ENCODE measurements around the gene PACSIN1. TPM values are rescaled to one million over a fixed set of nuclear protein-coding genes. Genes with fewer than 3 reads are reported as not detected.
"Not testable (repeated sequence)": the region's sequence is repeated elsewhere in the genome, so short reads cannot be mapped to it uniquely, and the experiment has no call there.

PACSIN1 gene
- total RNA-seq, 1 donor from 2014 or later, result 2.8 TPM

DNA sequence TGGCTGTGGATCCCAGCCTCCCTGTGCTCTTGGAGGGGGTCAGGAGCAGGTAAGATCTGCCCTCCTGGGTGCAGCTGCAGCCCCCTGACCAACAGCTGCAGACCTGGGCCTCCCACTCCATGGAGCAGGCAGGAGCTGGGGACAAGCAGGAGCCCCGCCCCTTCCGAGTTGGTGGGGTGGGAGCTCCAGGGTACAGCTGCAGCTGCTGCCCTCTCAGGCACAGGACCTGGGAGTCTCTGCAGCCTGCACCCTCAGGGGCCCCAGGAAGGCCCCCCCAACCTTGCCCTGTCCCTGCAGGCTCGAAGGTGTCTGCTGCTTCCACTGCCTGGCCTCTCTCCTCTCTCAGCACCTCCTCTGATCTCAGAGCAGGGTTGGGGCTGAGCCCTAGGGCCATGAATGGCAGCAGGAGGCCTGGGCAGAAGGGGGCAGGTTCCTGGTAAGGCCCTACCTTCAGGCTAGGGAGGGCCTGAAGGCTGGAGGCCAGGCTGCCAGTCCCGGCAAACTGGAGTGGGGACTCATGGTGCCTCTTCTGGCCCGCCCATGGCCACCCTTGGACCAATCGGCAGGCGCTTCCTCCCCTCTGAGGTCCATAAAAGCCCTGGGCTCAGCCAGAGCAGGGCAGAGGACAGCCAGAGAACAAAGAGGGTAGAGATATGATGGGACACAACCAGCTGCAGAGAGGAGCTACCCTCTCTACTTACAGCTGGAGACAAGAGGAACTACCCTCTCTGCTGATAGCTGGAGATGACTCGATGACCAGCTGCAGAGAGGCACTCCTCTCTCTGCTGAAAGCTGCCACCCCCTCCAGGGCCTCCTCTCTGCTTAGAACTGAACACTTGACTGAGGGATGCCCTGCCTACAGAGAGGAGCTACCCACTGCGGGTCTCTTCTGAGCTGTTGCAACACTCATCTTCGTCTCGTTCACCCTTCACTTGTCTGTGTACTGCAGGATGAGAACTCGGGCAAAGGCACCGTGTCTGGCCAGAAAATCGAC, 7.8 kb upstream of the PACSIN1 start:
- DNase-seq, result no peak

DNA sequence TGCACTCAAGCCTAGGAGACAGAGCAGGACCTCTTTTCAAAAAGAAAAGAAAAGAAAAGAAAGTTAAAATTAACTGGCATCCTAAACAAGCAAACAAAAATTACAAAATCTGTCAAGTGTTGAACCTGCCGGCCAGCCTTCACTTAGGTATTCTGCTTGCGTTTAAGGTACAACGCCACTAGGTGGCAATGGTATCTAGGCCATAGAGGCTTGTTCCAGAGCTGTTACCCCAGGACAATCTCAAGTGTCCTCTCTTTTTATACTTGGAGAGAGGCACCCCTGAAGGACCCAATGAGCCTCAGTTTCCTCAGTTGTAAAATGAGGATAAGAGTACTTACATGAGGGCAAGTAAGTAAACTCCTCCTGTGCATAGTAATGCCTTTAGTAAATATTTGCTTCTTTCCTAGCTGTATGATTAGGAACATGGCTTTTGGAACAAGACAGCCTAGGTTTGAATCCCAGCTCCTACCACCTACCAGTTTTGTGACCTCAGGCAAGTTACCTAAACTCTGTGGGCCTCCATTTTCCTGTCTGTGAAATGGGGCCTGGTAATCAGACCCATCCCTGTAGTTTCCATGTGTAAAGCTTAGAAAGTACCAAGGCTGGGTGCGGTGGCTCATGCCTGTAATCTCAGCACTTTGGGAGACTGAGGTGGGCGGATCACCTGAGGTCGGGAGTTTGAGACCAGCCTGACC, 5.8 kb upstream of the PACSIN1 start:
- no peak for DNase-seq

DNA sequence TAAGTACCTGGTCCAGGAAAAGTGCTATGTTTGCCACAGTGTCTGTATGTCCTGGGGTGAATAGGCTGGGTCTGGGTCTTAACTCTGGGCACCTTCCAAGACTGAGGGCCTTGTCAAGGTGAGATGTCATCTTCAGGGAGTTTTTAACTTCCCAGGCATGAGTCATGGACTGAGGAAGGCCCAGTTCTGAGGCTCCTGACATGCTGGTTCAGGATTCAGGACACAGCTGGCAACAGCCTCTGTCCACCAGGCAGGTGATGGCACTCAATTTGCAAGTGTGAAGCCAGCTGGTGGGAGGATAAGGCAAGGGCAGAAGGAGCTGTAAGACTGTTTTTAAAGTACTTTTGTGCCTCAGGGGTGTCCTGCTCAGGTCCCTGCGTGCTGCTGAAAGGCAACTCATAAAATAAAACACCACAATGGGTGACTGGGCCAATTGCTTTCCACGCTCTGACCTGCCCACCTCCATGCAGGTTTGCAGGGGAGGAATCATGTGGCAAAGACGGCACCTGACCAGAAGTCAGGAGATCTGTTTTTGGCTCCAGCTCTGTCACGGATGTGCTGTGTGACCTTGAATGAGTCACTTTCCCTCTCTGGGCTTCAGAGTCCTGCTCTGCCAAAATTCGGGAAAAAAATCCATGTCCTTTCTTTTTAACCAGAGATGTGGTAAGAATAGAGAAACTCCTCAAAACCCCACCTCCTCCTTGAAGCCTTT, 4.9 kb upstream of the PACSIN1 start:
- no peak for DNase-seq

DNA sequence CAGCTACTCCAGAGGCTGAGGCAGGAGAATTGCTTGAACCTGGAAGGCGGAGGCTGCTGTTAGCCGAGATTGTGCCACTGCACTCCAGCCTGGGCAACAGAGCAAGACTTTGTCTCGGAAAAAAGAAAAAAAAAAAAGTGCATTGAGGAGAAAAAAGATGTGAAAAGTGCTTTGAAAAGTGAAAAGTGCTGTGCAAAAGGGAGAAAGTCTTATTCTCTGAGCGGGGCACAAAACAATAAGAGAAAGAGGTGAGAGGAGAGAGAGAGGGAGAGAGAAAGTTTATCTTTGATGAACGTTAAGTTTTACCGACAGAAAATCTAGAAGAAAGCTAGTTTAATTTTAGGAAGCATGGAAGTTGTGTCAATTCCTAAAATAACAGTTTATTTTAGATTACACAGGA, 3.9 kb upstream of the PACSIN1 start:
- DNase-seq, result no peak

DNA sequence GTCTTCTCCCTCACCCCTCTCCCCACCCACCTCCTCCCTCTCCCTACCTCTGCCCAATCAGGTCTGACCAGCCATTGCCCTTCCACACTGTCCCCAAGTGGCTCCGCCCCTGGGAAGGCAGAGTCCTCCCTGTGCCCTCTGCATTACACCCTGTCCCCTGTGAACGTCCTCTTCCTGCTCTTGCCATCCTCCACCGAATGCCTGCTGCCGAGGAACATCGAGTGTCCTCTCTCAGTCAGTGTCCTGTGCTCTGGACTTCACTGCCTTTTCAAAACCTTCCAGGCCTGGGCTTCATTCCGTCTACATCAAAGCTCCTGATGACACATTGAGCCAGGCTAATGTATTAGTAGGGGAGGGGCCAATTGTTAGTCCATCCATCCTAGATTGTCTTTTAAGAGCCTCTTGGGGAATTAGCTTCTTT, 3.3 kb upstream of the PACSIN1 start:
- no peak for DNase-seq

DNA sequence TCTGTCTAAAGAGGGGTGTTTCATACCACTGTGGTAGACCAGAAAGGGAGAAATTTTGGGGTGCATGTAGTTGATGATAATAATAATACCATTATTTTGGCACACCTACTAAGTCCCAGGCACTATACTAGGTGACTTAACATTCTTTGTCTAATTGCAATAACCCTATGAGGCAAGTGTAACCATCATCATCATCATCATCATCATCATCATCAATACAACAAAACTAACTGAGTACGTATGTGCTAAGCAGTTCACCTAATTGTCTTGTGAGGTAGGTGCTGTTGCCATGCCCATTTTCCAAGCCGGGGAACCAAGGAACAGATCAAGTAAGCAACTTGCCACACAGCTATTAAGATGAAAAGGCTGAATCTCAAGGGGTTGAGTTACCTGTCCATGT, 2.6 kb upstream of the PACSIN1 start:
- DNase-seq, result no peak

DNA sequence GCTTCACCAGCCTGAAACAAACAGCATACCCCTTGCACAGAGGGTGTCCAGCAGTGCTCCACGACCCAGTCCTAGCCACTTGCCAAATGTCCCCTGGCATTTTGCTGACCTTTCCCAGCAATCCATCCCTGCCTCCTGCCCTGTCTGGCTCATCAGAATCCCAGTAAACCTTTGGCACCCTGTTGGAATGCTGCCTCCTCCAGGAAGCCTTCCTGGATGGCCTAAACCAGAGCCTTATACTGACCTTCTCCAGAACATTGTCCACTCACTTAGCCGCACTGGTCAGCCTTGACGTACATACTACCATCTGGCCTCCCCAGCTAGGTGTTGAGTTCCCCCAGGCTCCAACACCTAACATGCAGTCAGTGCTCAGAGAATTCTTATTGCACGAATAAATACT, 2.0 kb upstream of the PACSIN1 start:
- no peak for DNase-seq

DNA sequence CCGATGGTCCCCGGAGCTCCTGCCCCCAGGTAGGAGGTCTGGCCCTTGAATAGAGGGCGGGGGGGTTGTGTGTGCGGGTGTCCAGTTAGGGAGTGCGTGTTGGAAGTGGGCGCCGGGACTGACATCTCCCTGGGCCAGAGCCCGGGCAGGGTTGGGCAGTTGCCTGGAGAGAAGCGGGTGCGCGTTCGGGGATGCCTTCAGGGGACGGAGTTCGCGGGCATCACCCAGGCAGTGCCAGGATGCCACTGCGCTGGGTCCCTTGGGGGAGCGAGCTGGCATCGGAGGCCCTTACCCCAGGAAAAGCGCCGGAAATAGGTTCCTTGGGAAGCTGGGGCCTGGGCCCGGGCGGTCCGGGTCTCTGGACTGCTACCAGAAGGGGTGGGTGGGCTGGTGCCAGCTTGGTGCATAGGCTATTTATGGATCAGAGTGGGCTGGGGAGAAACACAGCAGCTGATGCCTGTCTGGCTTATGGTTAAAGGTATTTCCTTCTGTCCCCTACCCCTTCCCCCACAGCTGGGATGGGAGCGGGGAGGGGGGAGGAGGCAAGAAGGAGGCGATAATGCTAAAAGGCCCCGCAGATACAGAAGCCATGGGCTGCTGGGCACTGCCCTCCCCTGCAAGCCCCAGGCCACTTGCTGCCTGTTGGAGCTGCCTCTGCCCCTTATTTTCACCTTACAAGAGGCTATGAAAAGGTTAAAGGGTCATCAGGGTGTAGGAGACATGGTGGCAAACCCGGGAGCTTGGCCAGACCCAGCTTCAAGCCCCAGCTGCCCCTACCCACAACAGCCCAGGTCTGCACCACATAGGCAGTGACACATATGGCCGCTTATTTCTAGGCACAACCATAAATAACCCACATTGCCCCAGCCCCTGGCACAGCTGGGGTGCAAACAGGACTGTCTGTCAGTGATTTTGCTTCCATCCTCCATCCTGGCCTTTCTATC, 638 bp downstream of the PACSIN1 start:
- DNase-seq, result no peak

DNA sequence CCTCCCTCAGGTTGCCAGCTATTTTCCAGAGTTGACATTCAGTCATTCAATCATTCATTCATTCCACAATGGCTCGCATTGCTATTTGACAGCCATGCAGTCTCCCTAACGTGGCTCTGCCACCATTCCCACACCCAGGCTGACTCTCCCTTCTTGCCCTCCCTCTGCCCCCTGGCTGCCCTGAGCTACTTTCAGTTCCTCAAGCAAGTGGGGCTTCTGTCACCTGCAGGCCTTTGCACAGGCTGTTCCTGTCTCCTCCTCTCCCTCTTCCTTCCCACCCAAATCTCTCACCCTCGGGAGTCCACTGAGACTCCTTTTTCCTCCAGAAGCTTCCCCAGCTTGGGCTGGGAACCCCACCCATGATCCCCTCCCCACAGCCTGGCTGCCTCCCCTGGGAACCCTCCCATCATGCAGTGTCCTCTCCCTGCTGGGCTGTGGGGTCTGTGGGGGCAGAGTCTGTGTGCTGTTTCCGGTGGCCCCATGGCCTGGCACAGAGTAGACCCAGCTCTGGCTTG, 2.6 kb downstream of the PACSIN1 start:
- no peak for DNase-seq

DNA sequence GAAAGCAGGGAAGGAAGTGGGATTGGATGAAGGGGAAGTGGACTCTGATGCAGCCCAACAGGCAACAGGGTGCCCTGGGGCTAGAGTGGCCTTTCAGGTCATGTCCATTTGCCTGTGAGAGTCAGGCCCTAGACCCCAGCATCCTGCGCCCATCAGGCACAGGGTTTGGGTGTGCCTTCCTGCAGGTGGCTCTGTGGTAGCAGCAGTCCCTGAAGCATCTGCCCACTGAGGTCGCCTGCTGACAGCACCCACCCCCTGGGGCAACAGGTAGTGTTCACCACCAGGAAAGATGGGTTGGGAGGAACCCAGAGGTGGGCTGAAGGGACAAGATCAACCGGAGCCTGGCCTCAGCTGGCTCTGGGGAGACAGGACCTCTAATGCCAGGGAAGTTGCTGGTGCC, 3.6 kb downstream of the PACSIN1 start:
- no peak for DNase-seq

DNA sequence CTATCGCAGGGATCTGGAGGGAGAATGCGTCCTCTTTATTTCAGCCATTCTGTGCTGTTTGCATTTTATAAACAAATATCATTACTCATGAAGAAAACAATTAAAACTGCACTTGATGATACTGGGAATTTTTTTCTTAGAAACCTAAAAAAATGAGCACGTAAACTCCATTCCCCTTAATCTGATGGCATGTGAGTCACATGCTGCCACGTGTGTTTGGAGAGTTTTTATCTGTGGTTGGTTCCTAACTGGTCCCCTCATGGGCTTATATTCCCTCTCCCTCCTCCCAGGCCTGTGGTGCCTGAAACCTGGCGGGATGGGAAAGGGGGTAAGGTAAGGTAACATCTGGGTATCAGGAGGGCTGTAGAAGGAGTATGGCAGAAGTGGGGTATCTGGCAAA, 6.5 kb downstream of the PACSIN1 start:
- DNase-seq, result no peak

DNA sequence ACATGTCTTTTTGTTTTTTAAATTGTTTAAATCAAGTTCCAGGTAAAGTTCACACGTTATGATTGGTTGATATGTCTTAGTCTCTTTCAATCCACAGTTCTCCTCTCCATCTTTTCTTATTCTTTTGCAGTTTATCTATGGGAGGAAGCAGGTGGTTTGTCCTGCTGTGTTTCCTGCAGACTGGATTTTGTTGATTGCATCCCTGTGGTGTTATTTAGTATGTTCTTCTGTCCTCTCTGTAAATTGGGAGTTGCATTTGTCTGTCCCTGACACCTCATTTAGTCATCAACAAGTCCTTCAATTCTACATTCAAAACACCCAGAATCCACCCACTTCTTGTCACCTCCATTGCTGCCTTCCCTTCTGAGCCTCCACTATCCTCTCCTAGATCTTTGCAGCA, 8.1 kb downstream of the PACSIN1 start:
- DNase-seq, result no peak

DNA sequence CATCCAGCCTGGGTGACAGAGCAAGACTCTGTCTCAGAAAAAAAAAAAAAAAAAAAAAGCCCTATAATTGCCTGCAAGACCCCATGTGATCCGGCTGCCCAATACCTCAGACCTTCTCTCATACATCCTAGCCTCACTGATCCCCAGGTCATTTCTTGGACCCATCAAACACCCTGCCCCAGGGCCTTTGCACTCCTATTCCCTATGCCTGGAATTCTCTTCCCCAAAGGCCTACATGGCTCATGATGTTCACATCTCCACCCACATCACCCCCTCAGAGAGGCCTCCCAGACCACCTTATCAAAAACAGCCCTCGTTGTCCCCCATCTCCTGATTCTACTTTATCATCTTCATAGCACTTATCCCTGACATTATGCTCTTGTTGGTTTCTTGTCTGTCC, 8.9 kb downstream of the PACSIN1 start:
- DNase-seq, result no peak

DNA sequence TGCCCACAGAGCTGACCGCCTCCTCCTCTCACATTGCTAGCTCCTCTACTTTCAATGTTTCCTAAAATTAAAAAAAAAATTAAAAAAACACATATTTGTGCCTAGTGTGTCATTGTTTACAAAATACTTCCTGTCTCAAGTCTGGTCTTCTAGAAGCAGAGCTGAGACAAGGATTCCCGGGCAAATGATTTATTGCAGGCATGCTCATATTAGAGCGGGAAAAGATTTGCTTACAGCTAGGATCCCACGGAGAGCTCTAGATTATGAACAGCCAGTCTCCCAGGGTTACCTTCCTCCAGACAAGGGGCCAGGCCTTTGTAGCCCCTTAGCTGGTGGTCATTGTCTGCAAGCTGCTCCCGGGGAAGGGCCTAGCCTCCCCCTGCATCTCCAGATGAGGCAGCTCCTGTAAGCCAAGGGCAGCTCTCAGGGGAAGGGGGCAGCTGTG, 9.4 kb downstream of the PACSIN1 start:
- DNase-seq, result no peak

DNA sequence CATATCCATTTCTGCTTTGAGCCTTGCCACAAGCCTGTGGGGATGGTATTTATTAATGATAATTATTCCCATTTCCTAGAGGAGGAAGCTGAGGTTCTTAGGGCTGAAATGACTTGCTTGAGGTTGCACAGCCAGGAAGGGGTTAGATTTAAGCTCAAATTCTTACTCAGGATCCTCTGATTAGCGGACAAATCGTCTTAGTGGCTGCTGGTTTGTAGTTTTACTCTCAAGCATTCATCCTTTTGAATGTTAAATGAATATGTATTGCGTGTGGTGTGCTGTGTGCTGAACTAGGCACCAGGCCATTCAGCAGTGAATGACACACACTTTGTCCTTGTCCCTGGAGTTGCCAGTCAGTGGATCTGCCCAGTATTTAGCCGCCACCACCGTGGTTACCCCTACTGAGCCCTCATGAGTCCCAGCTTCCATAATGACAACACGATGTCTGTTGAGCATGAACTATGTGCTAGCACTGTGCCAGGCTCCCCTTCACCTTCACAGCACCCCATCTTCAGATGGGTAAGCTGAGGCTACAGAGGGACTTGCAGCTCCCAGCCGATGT, 10.0 kb downstream of the PACSIN1 start:
- no peak for DNase-seq

DNA sequence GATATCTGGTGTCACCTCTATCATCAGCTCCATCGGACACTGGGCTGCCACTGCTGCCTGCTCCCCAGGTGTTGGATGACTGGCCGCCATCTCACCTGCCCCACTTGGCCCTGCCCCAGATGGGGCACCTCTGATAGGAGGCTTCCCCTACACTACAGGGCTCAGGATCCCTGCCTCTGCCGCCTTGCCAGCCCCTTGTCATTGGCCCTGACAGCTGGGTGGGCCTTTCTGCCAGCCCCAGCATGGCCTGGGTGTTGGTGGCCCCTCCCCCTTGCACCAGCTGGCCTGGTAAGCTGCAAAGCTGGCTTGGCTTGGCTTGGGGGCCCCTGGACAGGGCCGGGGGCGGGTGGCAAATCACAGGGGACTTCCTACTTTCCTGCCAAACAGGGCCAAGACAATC, 10.6 kb downstream of the PACSIN1 start:
- DNase-seq, result no peak

DNA sequence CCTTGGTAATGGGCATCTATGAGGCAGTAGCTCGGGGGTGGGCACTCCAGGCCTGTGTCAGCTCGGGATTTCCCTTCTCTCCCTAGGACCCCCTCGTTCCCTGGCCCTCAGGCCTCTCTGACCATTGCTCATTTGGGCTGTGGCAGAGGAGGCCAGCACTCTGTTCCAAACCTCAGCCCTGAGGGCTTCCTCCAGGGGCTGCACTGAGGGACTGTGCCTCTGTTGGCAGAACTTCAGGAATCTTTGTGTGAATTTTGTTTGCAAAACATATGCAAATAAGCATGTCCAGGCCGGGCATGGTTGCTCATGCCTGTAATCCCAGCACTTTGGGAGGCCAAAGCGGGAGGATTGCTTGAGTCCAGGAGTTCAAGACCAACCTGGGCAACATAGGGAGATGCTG, 11.0 kb downstream of the PACSIN1 start:
- no peak for DNase-seq

DNA sequence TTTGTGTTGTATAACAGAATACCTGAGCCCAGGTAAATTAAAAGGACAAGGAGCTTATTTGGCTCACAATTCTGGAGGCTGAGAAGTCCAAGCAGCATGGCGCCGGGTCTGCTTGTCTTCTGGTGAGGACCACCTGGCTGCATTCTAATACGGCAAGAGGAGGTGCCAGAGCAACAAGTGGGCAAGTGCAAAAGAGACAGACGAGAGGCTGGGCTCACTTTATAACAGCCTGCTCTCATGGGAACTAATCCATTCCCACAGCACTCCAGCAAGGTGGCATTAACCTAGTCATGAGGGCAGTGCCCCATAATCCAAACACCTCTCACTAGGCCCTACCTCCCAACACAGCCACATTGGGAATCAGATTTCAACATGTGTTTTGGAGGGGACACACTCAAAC, 12.9 kb downstream of the PACSIN1 start:
- no peak for DNase-seq

DNA sequence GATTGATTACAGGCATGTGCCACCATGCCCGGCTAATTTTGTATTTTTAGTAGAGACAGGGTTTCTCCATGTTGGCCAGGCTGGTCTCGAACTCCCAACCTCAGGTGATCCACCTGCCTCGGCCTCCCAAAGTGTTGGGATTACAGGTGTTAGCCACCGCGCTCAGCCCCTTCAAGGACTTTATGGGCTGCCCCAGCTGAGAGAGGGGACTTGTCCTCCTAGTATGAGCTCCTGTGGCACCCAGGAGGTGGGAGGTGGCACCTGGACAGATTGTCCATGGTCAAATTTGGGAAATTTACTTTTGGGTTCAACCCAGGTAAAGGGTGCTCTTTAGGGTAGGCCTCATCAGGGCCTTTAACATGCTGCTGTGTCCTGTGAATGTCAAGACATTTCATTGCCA, 17.9 kb downstream of the PACSIN1 start:
- DNase-seq, result not testable (repeated sequence)

DNA sequence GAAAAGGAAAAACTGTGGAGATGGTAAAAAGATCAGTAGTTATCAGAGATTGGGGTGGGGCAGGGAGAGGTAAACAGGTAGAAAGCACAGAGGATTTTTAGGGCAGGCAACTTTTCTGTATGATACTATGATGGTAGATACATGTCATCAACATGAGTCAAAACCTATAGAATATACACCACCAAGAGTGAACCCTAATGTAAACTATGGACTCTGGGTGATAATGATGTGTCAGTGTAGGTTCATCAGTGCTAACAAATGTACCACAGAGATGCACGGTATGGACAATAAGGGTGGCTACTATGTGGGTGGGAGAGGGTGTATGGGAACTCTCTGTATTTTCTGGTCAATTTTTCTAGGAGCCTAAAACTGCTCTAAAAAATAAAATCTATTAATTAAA, 18.5 kb downstream of the PACSIN1 start:
- no peak for DNase-seq

DNA sequence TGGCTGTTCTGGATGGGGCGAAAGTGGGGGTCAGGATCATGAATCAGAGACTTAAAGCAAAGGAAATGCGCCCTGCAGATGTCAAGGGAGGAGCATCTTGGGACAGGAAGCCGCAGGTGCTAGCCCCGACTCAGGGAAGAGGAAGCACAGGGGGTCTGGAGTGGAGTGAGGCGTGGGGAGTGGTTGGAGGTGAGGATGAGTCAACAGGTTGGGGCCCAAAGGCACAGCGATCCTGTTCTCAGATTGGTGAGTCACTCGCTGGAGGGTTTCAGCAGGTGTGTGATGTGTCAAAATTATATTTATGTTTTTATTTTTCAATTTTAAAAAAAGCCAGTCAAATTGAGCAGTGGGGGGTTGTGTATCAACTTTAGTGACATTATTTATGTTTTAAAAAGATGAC, 19.0 kb downstream of the PACSIN1 start:
- no peak for DNase-seq

All from occipital lobe (tissue), 2 donors.